Dermis blood vessel endothelial cell (primary cell): Measurements from ENCODE around the gene ATG4A. TPM values are rescaled to one million over a fixed set of nuclear protein-coding genes. Genes with fewer than 3 reads are reported as not detected.

Experiments used
- DNase-seq: peaks from one replicate; pipeline ENCODE4 v3.0.0; 2010
- total RNA-seq: library from RNA; depleted of rRNA; stranded (reverse); fragments of >200 nt; gene quantifications from 2 replicates; pipeline ENCODE4 v1.2.3, GENCODE V29; 2014

Gene ATG4A
- total RNA-seq, 1 donor from 2014 or later: 34.7 TPM

DNA sequence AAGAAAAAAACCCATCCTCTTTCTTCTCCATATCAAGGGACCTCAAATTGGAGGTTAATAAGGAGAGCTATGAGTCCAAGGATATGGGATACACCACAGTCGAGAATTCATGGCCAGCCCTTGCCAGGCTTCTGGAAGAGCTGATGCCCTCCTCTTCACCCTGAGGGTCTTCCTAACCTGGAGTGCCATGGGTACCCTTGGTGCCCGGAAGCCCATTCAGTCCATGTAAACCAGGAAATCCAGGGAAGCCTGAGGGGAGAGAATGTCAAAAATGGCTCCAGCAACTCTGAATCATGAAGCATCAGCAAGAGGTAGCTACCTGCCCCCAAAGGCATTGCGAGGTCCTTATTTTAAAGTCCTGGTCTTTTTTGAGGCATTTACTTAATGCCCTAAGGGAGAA lies 78.2 kb downstream of the ATG4A start:
- DNase-seq: no peak

DNA sequence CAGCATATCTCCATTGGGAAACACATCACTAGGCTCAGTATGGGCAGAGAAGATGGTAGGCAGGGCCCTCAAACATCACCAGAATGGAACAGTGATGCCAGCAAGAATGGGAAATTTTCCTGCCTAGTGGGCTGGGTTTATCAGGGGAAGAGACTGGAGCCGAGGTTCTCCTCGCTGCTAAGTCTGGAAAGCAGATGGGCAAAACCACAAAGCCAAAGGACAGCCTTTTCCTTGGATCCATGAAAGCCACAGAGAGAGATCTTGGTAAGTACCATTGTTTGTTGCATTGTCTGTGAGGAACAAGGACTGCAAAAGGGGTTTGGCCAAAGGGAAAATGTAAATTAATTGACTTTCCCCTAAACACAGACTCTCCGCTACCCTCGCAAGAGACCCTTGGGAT lies 80.1 kb downstream of the ATG4A start:
- no peak for DNase-seq

DNA sequence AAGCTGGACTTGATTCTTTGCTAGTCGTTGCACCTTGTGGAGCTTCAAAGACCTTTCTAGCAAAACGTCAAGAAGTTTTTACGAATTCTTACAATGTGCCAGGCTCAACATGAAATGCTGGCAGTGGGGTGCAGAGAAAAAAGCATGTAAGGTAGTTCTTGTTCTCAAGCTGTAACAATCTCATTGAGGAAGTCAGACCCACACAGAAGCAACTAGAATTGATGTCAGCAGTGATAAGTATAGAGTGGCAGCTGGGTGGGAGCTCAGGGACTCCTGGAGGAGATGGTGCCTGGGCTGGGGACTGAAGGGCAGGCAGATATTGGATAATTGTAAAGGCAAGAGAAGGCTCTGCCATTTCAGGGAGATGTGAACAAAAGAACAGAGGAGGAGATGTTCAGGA lies 82.3 kb downstream of the ATG4A start:
- DNase-seq: no peak

DNA sequence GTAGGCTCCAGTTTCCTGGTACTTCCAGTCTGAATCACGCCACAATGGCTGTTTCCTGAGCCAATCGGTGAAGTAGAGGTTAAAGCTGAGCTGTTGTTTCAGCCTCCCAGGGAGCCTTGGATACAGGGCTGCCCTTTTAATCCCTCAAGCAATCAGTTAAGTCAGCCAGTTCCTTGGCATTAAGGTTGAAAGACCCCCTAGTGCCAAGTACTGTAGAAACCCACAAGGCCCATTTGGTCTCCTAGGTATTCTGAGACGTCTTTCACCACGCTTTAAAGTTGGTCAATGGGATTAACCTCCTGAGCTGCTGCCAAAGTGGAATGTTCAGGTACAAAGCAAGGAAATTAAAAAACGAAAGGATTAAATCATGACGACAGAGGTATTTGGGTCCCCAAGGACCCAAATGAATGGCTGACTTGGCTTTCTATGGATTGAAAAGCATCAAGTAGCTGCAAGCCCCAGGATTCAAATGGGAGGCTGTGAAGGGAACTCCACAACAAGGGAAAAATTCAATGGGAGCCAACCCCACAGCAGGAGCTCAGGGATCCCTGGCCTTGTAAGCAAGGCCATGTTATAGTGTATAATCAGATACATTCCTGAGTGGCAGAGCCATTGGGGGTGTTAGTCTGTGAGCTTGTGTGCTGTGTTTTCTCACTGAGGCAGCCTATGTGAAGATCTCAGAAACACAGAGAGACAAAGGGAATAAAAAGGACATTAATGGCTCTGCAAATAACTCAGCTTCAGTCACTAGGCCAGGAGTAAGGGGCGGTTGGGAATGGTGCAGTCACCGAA lies 86.0 kb downstream of the ATG4A start:
- DNase-seq: peak; percentile 35

DNA sequence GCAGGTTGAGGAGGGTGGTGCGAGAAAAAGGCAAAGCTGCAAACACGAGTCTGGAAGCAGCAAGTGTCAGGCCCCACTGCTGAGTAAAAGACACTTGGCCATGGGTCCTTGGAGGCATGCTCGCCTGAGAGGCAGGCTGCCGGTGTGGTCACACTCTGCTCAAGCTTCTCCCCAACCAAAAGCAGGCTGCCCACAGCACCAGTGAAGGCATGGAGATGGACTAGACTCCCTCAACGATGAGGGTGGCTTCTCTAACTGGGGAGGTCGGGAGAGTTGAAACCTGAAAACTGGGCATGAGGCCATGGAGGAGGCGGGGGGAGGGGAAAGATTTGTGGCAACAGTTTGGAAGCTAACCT lies 86.5 kb downstream of the ATG4A start:
- DNase-seq: no peak

DNA sequence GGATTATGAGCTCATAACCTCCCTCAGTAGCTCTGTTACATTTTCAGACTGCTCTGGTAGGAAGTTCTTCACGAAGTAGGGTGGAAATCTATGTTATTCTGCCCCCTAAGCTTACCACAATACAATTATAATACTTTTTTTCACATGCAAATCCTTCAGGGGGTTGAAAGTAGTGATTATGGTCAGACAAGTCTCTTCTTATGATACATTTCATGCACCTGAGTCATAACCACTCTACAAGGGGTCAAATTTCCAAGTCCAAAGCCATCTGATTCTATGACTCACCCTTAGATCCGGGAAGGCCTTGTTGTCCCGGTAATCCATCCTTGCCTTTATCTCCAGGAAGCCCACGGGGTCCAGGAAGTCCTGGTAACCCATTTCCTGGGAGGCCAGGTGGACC lies 95.2 kb downstream of the ATG4A start:
- peak; percentile 44 for DNase-seq

DNA sequence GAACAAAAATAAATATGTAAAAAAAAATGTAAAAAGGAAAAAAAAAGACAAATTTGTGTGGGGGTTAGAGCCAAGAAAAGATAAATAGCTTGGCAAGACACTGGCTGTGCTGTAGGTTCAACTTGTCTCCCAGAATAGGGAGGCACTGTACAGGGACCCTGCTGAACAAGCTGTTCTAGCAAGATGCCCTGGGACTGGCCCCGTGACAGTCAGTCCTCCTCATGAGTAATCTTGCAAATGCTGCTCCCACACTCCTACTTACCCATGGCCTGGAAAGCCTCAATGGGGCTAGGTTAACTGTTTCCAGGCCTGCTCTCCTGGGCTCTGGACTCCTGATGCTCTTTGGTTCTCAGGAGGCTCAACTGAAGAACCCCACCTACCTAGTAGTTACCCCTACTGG lies 106.8 kb downstream of the ATG4A start:
- no peak for DNase-seq

DNA sequence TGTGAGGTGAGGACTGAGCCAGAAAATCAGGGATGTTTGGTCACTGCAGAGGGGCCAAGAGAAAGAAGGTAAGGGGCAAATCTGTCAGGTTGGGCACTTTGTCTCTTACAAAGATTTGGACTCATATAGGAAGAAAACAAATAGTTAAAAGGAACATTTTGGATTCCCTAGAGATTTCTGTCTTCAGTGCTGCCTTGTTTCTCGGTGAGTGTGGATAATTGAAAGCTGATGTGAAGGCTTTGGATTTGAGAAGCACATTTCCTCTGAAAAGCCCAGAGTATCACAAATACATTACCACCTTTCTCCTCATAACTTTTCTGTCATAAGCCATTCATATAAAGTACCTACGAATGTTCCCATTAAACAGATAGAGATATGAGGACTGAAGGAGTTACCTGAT lies 107.5 kb downstream of the ATG4A start:
- no peak for DNase-seq

DNA sequence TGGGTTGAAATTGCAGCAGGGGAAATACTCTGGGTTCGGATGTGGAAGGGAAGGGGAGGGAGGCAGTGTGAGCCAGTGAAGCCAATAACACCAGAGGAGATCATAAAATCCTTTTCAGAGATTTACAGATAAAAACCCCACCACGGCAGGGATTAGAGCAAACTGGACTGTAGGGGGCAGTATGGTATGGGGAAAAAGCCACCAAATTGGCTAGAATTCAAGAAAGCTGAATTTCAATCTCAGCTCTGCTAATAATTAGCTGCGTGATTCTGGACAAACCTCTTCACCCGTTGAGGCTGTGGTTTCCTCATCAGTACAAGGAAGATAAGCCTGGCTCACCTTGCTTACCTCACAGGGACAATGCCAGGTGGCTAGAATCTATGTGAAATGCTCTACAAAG lies 108.1 kb downstream of the ATG4A start:
- DNase-seq: peak; percentile 63

DNA sequence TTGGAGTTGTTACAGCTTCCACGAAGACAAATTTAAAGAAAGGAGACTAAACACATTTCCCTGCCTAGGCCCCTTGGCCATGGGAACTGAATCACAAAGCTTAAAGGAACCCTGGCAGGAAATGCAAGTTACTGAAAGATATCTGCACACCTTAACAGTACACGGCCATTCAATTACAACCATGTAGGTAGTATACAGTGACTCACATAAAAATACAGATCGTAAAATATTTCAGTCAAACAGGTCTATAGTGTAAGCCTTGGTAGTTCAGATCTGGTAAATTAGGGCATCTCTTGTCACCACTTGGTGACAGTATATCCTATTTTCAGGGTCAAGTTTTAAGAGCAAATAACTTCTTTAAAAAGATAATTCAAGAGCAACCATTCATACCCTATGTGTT lies 112.0 kb downstream of the ATG4A start:
- no peak for DNase-seq

Other genes with a start within 250 kb of the ATG4A start
- not detected in 2 replicates for gene TEX13B, start 109.4 kb upstream of the ATG4A start, total RNA-seq
- 0.51 and 0.65 TPM in 2 replicates for gene VSIG1, start 46.7 kb upstream of the ATG4A start, total RNA-seq
- 89.8 and 107 TPM in 2 replicates for gene PSMD10, start 236 bp upstream of the ATG4A start, total RNA-seq